ENCODE data around the gene CAST. TPM values are rescaled to one million over a fixed set of nuclear protein-coding genes. Genes with fewer than 3 reads are reported as not detected.
A peak's percentile ranks its signal among the peaks of the same experiment; 100 is the strongest.

CAST gene
- total RNA-seq, 2 donors from 2014 or later: 175 to 347 TPM

DNA sequence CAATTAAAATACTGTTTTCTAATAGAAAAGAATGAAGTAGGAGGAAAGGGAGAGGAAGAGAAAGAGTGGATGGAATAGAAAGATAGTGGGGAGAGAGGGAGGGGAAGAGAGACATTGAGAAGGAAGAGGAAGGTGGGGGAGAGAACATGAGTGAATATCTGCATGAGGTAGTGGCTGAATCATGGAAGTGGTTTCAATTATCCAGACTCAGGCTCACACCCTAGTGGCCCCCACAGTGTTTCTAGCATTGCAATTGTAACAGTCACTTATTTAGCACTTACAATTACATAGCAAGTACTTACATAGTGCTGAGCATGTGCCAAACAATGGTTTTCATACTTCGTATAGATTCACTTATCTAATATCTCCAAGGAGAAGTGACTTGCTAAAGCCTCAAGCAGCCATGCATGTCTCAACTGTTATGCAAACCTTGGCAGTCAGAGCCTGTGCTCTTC is 72.7 kb downstream of the CAST start:
- DNase-seq (ENCODE audit: low spot score) (no peak), ATAC-seq (ENCODE audit: insufficient number of reproducible peaks, low FRiP score, low read depth) (no peak)
- no peak overlapping the region for H3K4me3 ChIP-seq
- H3K27ac ChIP-seq: no peak overlapping the region
- H3K9me3 ChIP-seq: no peaks in the 10 kb centered on the region
- H3K36me3 ChIP-seq: peaks cover 35% of the 10 kb centered on the region
- TF ChIP-seq, protein P1, sequence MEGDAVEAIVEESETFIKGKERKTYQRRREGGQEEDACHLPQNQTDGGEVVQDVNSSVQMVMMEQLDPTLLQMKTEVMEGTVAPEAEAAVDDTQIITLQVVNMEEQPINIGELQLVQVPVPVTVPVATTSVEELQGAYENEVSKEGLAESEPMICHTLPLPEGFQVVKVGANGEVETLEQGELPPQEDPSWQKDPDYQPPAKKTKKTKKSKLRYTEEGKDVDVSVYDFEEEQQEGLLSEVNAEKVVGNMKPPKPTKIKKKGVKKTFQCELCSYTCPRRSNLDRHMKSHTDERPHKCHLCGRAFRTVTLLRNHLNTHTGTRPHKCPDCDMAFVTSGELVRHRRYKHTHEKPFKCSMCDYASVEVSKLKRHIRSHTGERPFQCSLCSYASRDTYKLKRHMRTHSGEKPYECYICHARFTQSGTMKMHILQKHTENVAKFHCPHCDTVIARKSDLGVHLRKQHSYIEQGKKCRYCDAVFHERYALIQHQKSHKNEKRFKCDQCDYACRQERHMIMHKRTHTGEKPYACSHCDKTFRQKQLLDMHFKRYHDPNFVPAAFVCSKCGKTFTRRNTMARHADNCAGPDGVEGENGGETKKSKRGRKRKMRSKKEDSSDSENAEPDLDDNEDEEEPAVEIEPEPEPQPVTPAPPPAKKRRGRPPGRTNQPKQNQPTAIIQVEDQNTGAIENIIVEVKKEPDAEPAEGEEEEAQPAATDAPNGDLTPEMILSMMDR (IDR thresholded peaks at IDR 0.05): no peak
- peaks cover 0 to 3% of the 10 kb centered on the region in 2 donors for H3K4me1 ChIP-seq (ENCODE audit: control insufficient read depth in 1 of 2, low read depth in 2 of 2)
- H3K27me3 ChIP-seq (replicated peaks; ENCODE audit: insufficient read depth): no peaks in the 10 kb centered on the region

DNA sequence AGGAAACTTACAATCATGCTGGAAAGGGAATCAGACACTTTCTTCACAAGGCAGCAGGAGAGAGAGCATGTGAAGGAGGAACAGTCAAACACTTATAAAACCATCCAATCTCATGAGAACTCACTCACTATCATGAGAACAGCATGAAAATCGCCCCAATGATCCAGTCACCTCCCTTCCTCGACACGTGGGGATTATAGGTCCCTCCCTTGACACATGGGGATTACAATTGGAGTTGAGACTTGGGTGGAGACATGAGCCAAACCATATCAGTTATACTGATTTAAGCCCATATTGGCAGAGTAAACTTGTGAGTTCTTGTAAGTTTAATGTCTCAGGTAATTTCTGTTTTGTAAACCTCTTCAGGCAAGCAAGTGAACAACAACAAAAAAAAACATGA is 74.8 kb downstream of the CAST start:
- Histone ChIP-seq H3K4me1 (ENCODE audit: control insufficient read depth in 1 of 2, low read depth in 2 of 2) (peaks cover 0 to 3% of the 10 kb centered on the region in 2 donors), H3K4me3 (no peak overlapping the region), H3K27ac (no peak overlapping the region), H3K27me3 (replicated peaks; ENCODE audit: insufficient read depth) (no peaks in the 10 kb centered on the region), H3K36me3 (peaks cover 42% of the 10 kb centered on the region), H3K9me3 (no peaks in the 10 kb centered on the region)
- ATAC-seq (ENCODE audit: insufficient number of reproducible peaks, low FRiP score, low read depth) (no peak), DNase-seq (ENCODE audit: low spot score) (no peak)
- TF ChIP-seq, protein P1 (IDR thresholded peaks at IDR 0.05): no peak

DNA sequence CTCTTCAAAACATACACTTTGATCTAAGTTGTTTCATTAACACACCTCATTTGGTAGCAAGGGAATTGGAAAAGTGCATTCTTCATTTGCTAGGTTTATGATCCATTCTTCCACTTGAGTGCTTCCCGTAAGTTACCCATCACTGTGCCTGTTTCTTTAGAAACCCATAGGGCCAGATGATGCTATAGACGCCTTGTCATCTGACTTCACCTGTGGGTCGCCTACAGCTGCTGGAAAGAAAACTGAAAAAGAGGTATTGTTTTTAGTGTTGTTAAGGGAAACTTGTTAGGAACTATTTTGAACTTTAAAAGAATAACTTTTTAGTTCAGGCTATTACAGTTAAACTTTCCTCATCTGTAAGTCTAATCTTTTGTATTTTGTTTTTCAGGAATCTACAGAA is 78.9 kb downstream of the CAST start:
- peaks cover 60% of the 10 kb centered on the region for H3K36me3 ChIP-seq
- no peaks in the 10 kb centered on the region for H3K4me1 ChIP-seq (ENCODE audit: control insufficient read depth in 1 of 2, low read depth in 2 of 2)
- no peak overlapping the region for H3K27ac ChIP-seq
- DNase-seq (ENCODE audit: low spot score): no peak
- no peak overlapping the region for H3K4me3 ChIP-seq
- no peak for ATAC-seq (ENCODE audit: insufficient number of reproducible peaks, low FRiP score, low read depth)
- no peaks in the 10 kb centered on the region for H3K27me3 ChIP-seq (replicated peaks; ENCODE audit: insufficient read depth)
- no peaks in the 10 kb centered on the region for H3K9me3 ChIP-seq
- TF ChIP-seq, protein P1 (IDR thresholded peaks at IDR 0.05): no peak

DNA sequence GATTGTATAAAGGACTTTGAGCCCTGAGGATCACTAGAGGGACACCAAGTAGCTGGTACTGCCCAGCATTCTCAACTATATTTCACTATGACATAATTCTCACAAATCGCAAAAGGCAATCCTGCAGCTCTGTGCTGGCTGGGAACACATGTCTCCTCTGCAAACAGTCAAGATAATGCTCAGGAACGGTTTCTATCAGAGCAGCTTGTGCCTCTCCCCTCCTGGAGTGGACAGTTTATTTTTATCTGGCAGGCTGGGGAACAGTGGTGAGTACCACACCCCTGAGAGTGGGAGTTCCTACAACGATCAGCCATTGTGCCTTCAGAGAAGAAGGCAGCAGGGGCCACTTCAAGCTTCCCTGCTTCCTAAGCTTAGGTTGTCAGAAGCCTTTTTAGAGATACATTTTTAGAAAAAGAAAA is 79.7 kb downstream of the CAST start:
- TF ChIP-seq, protein P1 (IDR thresholded peaks at IDR 0.05): no peak
- no peak for ATAC-seq (ENCODE audit: insufficient number of reproducible peaks, low FRiP score, low read depth)

DNA sequence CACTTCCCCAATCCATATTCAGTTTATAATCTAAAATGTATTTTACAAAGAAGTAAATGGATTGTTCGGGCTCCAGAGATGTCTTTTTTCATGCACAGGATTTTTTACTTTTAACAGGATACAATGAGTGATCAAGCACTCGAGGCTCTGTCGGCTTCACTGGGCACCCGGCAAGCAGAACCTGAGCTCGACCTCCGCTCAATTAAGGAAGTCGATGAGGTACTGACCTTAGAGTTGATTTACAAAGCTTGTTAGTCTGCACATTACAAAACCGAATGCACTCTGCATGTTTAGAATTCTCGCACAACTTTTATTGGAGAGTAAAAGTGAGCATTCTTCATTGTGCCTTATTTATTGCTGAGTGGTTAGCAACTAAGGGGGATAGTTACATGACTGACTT is 80.4 kb downstream of the CAST start:
- Histone ChIP-seq H3K4me1 (ENCODE audit: control insufficient read depth in 1 of 2, low read depth in 2 of 2) (no peaks in the 10 kb centered on the region), H3K27me3 (replicated peaks; ENCODE audit: insufficient read depth) (no peaks in the 10 kb centered on the region), H3K4me3 (no peak overlapping the region), H3K36me3 (peaks cover 64% of the 10 kb centered on the region), H3K27ac (peak overlapping the region in 1 of 2 donors; percentile 42), H3K9me3 (no peaks in the 10 kb centered on the region)
- DNase-seq (ENCODE audit: low spot score): no peak
- no peak for ATAC-seq (ENCODE audit: insufficient number of reproducible peaks, low FRiP score, low read depth)
- TF ChIP-seq, protein P1 (IDR thresholded peaks at IDR 0.05): no peak

More for the DNA sequence above, 79.7 kb downstream of the CAST start:
- peaks cover 66% of the 10 kb centered on the region for H3K36me3 ChIP-seq
- no peak overlapping the region for H3K4me3 ChIP-seq
- no peaks in the 10 kb centered on the region for H3K9me3 ChIP-seq
- H3K27ac ChIP-seq: no peak overlapping the region
- H3K27me3 ChIP-seq (replicated peaks; ENCODE audit: insufficient read depth): no peaks in the 10 kb centered on the region
- H3K4me1 ChIP-seq (ENCODE audit: control insufficient read depth in 1 of 2, low read depth in 2 of 2): no peaks in the 10 kb centered on the region
- no peak for DNase-seq (ENCODE audit: low spot score)
